Ishikawa (cell line): ENCODE results near the gene DOCK8.

Experiments used
- CEBPB ChIP-seq: IDR thresholded peaks from 2 replicates; pipeline ENCODE4 v1.6.1; 2012
- CREB1 ChIP-seq: IDR thresholded peaks from 2 replicates; pipeline ENCODE4 v1.6.1; 2012; ENCODE audit warnings: low read depth
- EGR1 ChIP-seq: IDR thresholded peaks from 2 replicates; pipeline ENCODE4 v1.6.1; 2012
- EP300 ChIP-seq: IDR thresholded peaks from 2 replicates; pipeline ENCODE4 v1.6.1; 2012; ENCODE audit warnings: borderline replicate concordance
- FOXM1 ChIP-seq: IDR thresholded peaks from 2 replicates; pipeline ENCODE4 v1.6.1; 2012; ENCODE audit warnings: low read depth, borderline replicate concordance
- MAX ChIP-seq: IDR thresholded peaks from 2 replicates; pipeline ENCODE4 v1.6.1; 2012
- NFIC ChIP-seq: IDR thresholded peaks from 2 replicates; pipeline ENCODE4 v1.6.1; 2012
- RAD21 ChIP-seq: IDR thresholded peaks from 2 replicates; pipeline ENCODE4 v1.6.1; 2012; ENCODE audit warnings: low read depth
- REST ChIP-seq: IDR thresholded peaks from 2 replicates; pipeline ENCODE4 v1.6.1; 2012; ENCODE audit warnings: low read depth, mild to moderate bottlenecking
- TAF1 ChIP-seq: IDR thresholded peaks from 2 replicates; pipeline ENCODE4 v1.6.1; 2012; ENCODE audit warnings: low read depth, mild to moderate bottlenecking
- TCF12 ChIP-seq: IDR thresholded peaks from 2 replicates; pipeline ENCODE4 v1.6.1; 2012; ENCODE audit warnings: low read depth
- TEAD4 ChIP-seq: IDR thresholded peaks from 2 replicates; pipeline ENCODE4 v1.6.1; 2012
- USF1 ChIP-seq: IDR thresholded peaks from 2 replicates; pipeline ENCODE4 v1.6.1; 2012
- YY1 ChIP-seq: IDR thresholded peaks from 2 replicates; pipeline ENCODE4 v1.6.1; 2012; ENCODE audit warnings: low read depth
- ZBTB7A ChIP-seq: IDR thresholded peaks from 2 replicates; pipeline ENCODE4 v1.6.1; 2012; ENCODE audit warnings: low read depth

DOCK8 gene

GRCh38 chr9:306907-307306, 92.2 kb downstream of the DOCK8 start:
- TF ChIP-seq REST (no peak), NFIC (no peak), CEBPB (no peak), RAD21 (peak; percentile 71), TEAD4 (no peak), MAX (no peak), YY1 (no peak)

- TF ChIP-seq NFIC (no peak), FOXM1 (no peak), RAD21 (no peak), CEBPB (no peak), EGR1 (no peak), MAX (no peak), YY1 (no peak), EP300 (no peak), CREB1 (no peak), TCF12 (no peak), USF1 (no peak), TEAD4 (no peak), ZBTB7A (no peak), TAF1 (no peak), REST (no peak)
Measured at GRCh38 chr9:311841-312240, 97.2 kb downstream of the DOCK8 start.

- no peak for TF ChIP-seq NFIC
- no peak for TF ChIP-seq EGR1
- no peak for TF ChIP-seq FOXM1
- TF ChIP-seq RAD21 = no peak
- no peak for TF ChIP-seq TCF12
- no peak for TF ChIP-seq TEAD4
- TF ChIP-seq TAF1 = no peak
- no peak for TF ChIP-seq EP300
- no peak for TF ChIP-seq CREB1
- no peak for TF ChIP-seq ZBTB7A
- no peak for TF ChIP-seq REST
Measured at GRCh38 chr9:312596-313320, 98.1 kb downstream of the DOCK8 start.

- no peak for TF ChIP-seq TAF1
- TF ChIP-seq RAD21 = peak; percentile 21; the same call in 1 of the 2 replicates
Measured at GRCh38 chr9:316382-316965, 101.8 kb downstream of the DOCK8 start.

- no peak for TF ChIP-seq TAF1
Measured at GRCh38 chr9:318646-319045, 104.0 kb downstream of the DOCK8 start.

- TF ChIP-seq TCF12 (no peak), REST (no peak), TEAD4 (no peak), EP300 (no peak), EGR1 (no peak), USF1 (no peak), ZBTB7A (no peak), CEBPB (no peak)
Measured at GRCh38 chr9:324971-325370, 110.3 kb downstream of the DOCK8 start.
